NOMO-1 treated with dmso at 0.1 percent for 144 hours (cell line): ENCODE results near the gene LRP2.
A peak's percentile ranks its signal among the peaks of the same experiment; 100 is the strongest.
"Not testable (repeated sequence)": the region's sequence is repeated elsewhere in the genome, so short reads cannot be mapped to it uniquely, and the experiment has no call there.

Source experiments
- DNase-seq: peaks from one replicate; lab custom pipeline; 2025; ENCODE audit not compliant: unreplicated experiment; lab: John Stamatoyannopoulos, UW

The LRP2 gene

GRCh38 chr2:169301596-169302335 is 60.6 kb downstream of the LRP2 start:
- no peak for DNase-seq

- DNase-seq = no peak
These were observed 61.5 kb downstream of the LRP2 start for GRCh38 chr2:169300636-169301530.

- DNase-seq = no peak
These were observed 64.3 kb downstream of the LRP2 start for GRCh38 chr2:169298007-169298406.

GRCh38 chr2:169294001-169294675 is 68.2 kb downstream of the LRP2 start:
- no peak for DNase-seq

GRCh38 chr2:169291517-169291916 is 70.8 kb downstream of the LRP2 start:
- DNase-seq = no peak

GRCh38 chr2:169290433-169290832 is 71.9 kb downstream of the LRP2 start:
- no peak for DNase-seq

- no peak for DNase-seq
These were observed 74.7 kb downstream of the LRP2 start for GRCh38 chr2:169287666-169288065.

GRCh38 chr2:169286624-169287231 is 75.6 kb downstream of the LRP2 start:
- no peak for DNase-seq

- DNase-seq = no peak
These were observed 76.7 kb downstream of the LRP2 start for GRCh38 chr2:169285531-169286235.

- DNase-seq = no peak
These were observed 81.8 kb downstream of the LRP2 start for GRCh38 chr2:169280502-169280901.

GRCh38 chr2:169275696-169276444 is 86.5 kb downstream of the LRP2 start:
- DNase-seq = no peak

GRCh38 chr2:169272010-169272409 is 90.3 kb downstream of the LRP2 start:
- DNase-seq = peak; percentile 66

GRCh38 chr2:169270574-169270973 is 91.8 kb downstream of the LRP2 start:
- not testable (repeated sequence) for DNase-seq

- DNase-seq = peak; percentile 41
These were observed 96.7 kb downstream of the LRP2 start for GRCh38 chr2:169265591-169265990.

GRCh38 chr2:169260846-169261642 is 101.3 kb downstream of the LRP2 start:
- no peak for DNase-seq

- DNase-seq = no peak
These were observed 102.1 kb downstream of the LRP2 start for GRCh38 chr2:169260246-169260645.

- DNase-seq = no peak
These were observed 102.9 kb downstream of the LRP2 start for GRCh38 chr2:169259402-169259801.

GRCh38 chr2:169258045-169258601 is 104.2 kb downstream of the LRP2 start:
- no peak for DNase-seq

GRCh38 chr2:169254774-169255173 is 107.6 kb downstream of the LRP2 start:
- no peak for DNase-seq
